HepG2 (cell line): ENCODE data around the gene ZFP69B. TPM values are rescaled to one million over a fixed set of nuclear protein-coding genes. Genes with fewer than 3 reads are reported as not detected.

Experiments
- polyA plus RNA-seq, 8 experiments: library from polyadenylated mRNA; depleted of rRNA in 3 of 8; stranded (reverse) in 7 of 8; unstranded in 1 of 8; fragments of >200 nt; fragmentation: Illumina TruSeq in 4 of 8; extraction: Trizol in 4 of 8; gene quantifications; 2 replicates each; pipeline versions ENCODE4 v1.2.1 to v1.2.3, GENCODE V29; 2011 to 2016; ENCODE audit warnings: low read depth in 4 of 8, missing spikeins in 1 of 8, mixed read lengths in 1 of 8; ENCODE audit not compliant: insufficient read depth in 1 of 8
- total RNA-seq, 5 experiments: library from RNA; depleted of rRNA; stranded (reverse); fragments of >200 nt; fragmentation: Illumina TruSeq; extraction: Trizol; gene quantifications; 2 replicates each; pipeline ENCODE4 v1.2.3, GENCODE V29; 2016; ENCODE audit warnings: low read depth in 1 of 5

Gene ZFP69B
- total and polyA plus RNA-seq, 2 of the 13 experiments (the other 11 are each of a cell fraction or from before 2014, with no cell fraction given), result 4.6 to 7.7 TPM

Other genes with a start within 250 kb of the ZFP69B start
- gene TMCO2, start 202.5 kb upstream of the ZFP69B start, total RNA-seq (2016; rRNA removed; fragmentation: Illumina TruSeq; extraction: Trizol), result not detected in 2 replicates
- gene TMCO2, start 202.5 kb upstream of the ZFP69B start, polyA plus RNA-seq (2011; rRNA removed), result not detected in 2 replicates
- gene ZMPSTE24, start 192.2 kb upstream of the ZFP69B start, total RNA-seq (2016; rRNA removed; fragmentation: Illumina TruSeq; extraction: Trizol), result 43.1 and 60.2 TPM in 2 replicates
- 12.0 and 13.6 TPM in 2 replicates for gene ZMPSTE24, start 192.2 kb upstream of the ZFP69B start, polyA plus RNA-seq (2011; rRNA removed)
- 8.9 and 26.9 TPM in 2 replicates for gene COL9A2, start 133.2 kb upstream of the ZFP69B start, total RNA-seq (2016; rRNA removed; fragmentation: Illumina TruSeq; extraction: Trizol)
- 20.2 and 34.7 TPM in 2 replicates for gene COL9A2, start 133.2 kb upstream of the ZFP69B start, polyA plus RNA-seq (2011; rRNA removed)
- gene SMAP2, start 76.7 kb upstream of the ZFP69B start, total RNA-seq (2016; rRNA removed; fragmentation: Illumina TruSeq; extraction: Trizol), result 19.0 and 21.2 TPM in 2 replicates
- 22.3 and 22.5 TPM in 2 replicates for gene SMAP2, start 76.7 kb upstream of the ZFP69B start, polyA plus RNA-seq (2011; rRNA removed)
- gene ZFP69, start 26.8 kb downstream of the ZFP69B start, total RNA-seq (2016; rRNA removed; fragmentation: Illumina TruSeq; extraction: Trizol), result 5.6 and 6.3 TPM in 2 replicates
- 2.1 and 2.6 TPM in 2 replicates for gene ZFP69, start 26.8 kb downstream of the ZFP69B start, polyA plus RNA-seq (2011; rRNA removed)
- gene EXO5, start 58.3 kb downstream of the ZFP69B start, total RNA-seq (2016; rRNA removed; fragmentation: Illumina TruSeq; extraction: Trizol), result 20.5 and 29.6 TPM in 2 replicates
- gene EXO5, start 58.3 kb downstream of the ZFP69B start, polyA plus RNA-seq (2011; rRNA removed), result 7.4 and 9.9 TPM in 2 replicates
- 15.2 and 18.8 TPM in 2 replicates for gene ZNF684, start 81.2 kb downstream of the ZFP69B start, total RNA-seq (2016; rRNA removed; fragmentation: Illumina TruSeq; extraction: Trizol)
- 6.3 and 6.5 TPM in 2 replicates for gene ZNF684, start 81.2 kb downstream of the ZFP69B start, polyA plus RNA-seq (2011; rRNA removed)
- gene RIMS3, start 215.2 kb downstream of the ZFP69B start, total RNA-seq (2016; rRNA removed; fragmentation: Illumina TruSeq; extraction: Trizol), result 5.4 TPM in 2 replicates
- gene RIMS3, start 215.2 kb downstream of the ZFP69B start, polyA plus RNA-seq (2011; rRNA removed), result 2.1 and 3.4 TPM in 2 replicates
- 33.9 and 41.3 TPM in 2 replicates for gene NFYC, start 241.2 kb downstream of the ZFP69B start, total RNA-seq (2016; rRNA removed; fragmentation: Illumina TruSeq; extraction: Trizol)
- 69.6 and 73.7 TPM in 2 replicates for gene NFYC, start 241.2 kb downstream of the ZFP69B start, polyA plus RNA-seq (2011; rRNA removed)